GM19193 (cell line): Measurements from ENCODE around the gene ICE2.

Source experiments
- POLR2A ChIP-seq: IDR thresholded peaks from 4 replicates; pipeline ENCODE4 v1.6.1; 2011; ENCODE audit not compliant: insufficient read depth, insufficient read length; ENCODE audit errors: extremely low read depth

ICE2 gene

DNA sequence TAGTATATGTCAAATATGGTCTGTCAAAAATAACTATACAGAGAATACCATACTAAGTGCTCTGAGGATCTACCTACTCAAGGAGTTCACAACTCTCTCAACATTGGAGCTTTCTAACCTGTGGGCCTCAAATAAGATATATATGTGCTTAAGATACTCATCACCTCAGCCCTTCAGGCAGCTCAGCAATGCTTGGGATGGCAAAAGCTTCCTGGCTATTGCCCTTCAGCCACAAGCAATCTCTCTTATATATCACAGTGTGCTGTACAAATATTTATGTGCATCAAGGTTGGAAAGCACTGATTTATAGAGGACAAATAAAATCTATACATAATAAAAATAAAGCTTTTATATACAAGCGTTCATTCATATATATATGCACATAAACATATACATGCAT lies 40.3 kb downstream of the ICE2 start:
- no peak for TF ChIP-seq POLR2A

DNA sequence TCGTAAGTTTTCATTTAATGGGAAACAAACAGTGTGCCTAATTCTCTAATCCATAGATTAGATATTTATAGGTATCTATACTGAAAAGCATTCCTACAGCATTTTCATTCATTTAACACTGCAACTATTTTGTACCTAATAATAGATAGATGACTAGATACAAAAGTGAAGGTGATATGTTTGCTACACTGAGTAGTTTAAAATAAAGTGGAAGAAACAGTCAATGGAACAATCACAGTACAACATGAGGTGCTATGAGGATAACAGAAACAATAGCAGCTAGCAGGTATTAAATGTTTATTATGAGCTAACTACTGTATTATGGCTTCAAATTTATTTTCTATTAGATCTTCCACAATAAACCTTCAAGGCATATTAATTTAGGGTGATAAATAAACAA lies 50.0 kb downstream of the ICE2 start:
- no peak for TF ChIP-seq POLR2A

DNA sequence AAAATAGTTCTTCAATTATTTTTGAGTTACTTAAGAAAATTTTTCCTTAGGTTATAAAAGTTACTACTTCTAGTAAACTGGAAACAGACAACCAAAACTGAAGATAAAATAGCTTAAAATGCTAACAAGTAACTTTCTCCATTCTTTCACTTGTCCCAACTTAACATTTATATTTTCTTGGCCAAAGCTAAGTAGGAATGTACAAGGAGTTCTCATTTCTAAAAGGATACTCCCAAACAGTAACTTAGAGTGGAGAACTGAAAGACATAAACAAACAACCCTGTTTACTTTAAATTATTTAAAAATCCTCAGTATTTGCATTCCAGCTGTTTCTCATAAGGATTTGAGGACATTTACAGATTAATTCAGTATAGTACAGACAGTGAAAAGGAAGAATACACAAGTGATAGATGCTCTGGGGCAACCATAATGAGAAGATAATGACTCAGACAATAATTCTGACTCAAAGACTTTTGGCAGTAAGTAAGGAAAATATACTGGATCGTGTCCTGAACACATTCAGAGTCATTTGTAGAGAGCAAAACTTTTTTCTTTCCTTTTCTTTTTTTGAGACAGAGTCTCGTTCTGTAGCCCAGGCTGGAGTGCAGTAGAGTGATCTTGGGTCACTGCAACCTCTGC lies 52.0 kb downstream of the ICE2 start:
- no peak for TF ChIP-seq POLR2A

DNA sequence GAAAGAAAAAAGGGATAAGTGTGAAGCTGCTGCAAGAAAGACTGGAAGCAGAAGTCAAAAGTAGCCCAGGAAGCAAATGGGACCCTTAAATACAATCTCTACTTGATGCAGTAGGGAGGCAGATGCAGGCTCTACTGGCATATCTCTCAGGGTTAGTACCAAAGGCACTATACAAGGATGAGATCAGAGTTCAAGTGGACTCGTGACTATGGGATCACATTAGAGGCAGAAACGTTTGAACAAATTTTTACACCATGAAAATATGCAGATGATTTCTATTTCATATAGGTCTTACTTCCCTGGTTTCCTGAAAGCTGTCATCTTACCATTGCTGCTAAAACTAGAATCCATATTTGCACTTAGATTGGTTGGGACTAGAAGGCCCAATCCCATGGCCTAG lies 53.5 kb downstream of the ICE2 start:
- no peak for TF ChIP-seq POLR2A

DNA sequence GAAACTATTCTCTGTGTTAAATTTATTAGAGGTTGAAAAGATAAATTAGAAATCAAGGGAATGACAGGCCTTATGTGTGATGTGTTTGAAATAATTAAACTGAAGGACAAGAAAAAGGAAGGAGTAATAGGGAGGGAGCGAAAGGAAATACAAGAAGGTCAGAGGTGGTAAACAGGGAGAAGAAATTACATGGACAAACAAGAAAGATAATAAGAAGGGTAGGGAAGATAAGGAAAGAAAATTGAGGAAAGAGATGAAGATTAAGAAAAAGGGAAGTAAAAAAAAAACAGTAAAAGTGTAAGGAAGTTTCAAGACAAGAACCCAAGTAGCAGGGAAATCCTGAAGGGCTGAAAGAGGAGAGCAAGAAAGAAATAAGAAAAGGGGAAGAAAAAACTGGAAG lies 54.9 kb downstream of the ICE2 start:
- no peak for TF ChIP-seq POLR2A

DNA sequence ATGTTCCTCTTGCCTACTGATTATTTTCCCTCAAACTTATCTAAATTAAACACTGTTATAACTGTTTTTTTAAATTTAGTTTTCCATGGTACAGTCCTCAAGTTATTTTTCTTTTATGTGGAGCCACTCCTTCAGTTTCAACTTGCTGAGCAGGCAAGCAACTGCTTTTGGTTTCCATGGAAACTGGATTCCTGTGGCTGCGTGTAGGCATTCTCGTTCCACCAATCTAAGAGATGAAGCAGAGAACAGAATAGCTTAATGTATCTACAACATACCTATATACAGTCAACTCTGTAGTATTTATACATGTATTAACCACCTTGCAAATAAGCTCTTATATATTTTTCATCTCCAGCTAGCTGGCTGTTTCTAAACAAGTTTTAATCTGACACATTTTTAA lies 55.4 kb downstream of the ICE2 start:
- no peak for TF ChIP-seq POLR2A

DNA sequence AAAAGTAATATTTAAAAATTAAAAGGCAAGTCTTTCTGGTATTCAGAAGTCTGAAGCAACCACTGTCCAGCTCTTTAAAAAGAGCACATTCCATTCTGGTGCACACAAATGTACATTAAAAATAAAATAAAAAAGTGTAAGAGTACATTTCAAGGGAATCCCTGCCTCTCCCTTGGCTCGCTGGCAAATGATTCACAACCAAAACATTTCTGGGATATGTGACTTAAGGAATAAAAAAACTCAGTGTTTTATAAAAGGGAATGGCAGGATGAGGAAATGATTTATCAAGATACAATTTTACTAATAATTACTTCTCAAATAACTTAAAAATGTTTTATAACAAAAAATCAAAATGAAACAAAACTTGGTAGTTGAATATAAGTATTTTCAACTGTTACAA lies 57.4 kb downstream of the ICE2 start:
- TF ChIP-seq POLR2A, result no peak

DNA sequence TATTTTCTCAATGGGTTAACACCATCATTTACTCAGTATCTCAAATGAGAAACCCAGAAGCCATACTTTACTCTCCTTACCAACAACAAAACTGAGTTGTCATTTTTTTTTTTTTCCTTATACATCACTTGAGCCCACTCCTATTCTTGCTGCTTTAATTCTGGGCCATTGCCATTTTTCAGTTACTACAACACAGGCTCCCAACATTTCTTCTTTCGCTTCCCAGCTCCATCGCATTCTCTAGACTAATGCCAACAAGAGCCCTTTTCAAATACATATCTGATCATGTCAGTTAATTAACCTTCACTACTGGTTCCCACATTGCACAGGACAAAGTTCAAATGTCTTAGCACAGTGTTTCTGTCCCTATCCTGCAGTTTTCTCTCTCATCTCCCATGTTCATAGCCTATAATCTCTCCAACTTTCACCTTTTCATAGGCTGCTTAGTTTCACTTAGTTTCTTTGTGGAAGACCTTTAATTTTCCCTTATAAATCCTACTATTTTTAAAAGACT lies 58.7 kb downstream of the ICE2 start:
- TF ChIP-seq POLR2A, result no peak

DNA sequence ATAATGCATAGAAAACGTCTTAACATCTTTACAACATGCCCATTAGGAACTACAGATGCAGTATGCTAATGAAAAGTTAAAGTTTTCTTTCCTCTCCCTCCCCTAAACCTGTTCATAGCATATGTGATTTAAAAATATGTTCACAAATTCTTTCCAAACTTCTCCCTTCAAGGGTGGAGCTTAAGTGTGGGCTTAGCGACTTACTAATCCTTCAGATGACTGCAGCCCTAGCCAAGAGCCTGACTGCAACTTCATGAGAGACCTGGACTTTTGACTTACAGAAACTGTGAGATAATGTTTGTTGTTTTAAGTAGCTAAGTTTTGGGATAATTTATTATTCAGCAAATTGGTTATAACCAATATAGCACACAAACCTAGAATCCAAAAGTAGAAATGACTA lies 59.2 kb downstream of the ICE2 start:
- TF ChIP-seq POLR2A, result no peak

DNA sequence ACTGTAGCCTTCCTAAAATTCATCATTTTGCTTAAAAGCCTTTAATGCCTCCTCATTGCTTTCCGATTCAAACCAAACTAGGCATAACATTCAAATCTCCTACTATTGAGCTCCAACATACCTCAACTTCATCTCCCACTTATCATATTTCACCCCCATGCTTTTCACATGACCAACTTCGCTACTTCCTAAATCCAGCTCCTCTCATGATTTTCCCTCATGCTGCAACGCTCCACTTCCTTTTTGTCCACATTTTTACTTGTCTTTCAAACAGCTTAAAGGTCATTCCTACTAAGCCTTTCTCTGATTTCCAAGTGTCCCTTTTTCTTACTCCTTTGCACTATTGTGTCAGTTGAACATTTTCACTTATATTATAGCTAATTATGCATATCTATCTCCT lies 60.8 kb downstream of the ICE2 start:
- TF ChIP-seq POLR2A, result no peak

DNA sequence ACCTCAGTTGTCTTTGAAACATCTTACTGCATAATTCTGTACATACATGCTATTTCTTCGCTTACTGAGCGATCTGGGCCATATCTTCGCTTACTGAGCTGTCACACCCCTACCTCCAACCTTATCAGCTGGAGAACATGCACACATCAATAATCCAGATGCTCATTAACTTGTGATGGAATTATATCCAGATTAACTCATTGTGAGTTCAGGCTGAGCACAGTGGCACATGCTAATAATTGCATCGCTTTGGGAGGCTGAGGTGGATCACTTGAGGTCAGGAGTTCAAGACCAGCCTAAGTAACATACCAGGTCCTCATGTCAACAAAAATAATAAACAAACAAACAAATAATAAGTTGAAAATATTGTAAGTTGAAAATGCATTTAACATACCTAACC lies 61.8 kb downstream of the ICE2 start:
- no peak for TF ChIP-seq POLR2A

DNA sequence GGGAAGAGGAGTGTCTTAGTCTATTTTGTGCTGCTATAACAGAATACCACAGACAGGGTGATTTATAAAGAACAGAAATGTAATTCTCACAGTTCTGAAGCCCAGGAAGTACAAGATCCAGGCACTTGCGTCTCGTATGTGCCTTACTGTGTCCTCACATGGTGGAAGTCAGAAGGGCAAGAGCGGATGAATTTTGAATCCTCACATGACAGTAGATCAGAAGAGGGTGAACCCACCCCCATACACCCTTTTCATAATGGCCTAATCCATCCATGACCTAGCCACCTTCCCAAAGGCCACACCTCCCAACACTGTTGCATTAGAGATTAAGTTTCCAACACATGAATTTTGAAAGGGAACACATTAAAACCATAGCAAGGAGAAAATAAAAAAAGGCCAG lies 62.5 kb downstream of the ICE2 start:
- TF ChIP-seq POLR2A, result no peak

DNA sequence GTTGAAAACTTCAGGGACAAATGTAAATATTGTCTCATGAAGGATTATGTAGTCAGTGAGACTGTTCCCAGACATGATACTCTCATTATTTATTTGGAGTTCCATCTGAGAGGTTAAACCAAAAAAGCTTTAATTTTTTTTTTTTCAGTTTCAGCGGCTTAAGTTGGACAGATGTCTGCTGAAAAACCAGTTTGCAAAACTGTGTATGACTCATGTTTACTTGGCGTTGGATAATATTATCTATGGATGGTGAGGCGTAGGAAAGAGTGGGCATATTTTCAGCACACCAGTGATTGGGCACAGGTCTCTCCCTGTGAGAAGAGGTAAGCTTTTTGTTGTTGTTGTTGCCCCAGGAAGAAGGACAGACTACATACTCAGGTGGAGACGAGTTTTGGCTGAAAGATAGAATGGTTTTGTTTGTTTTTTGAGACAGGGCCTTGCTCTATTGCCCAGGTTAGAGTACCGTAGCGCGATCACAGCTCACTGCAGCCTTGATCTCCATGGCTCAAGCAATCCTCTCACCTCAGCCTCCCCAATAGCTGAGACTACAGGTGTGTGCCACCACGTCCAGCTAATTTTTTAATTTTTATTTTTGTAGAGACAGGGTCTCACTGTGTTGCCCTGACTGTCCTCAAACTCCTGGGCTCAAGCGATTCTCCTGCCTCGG lies 64.8 kb downstream of the ICE2 start:
- TF ChIP-seq POLR2A, result no peak

DNA sequence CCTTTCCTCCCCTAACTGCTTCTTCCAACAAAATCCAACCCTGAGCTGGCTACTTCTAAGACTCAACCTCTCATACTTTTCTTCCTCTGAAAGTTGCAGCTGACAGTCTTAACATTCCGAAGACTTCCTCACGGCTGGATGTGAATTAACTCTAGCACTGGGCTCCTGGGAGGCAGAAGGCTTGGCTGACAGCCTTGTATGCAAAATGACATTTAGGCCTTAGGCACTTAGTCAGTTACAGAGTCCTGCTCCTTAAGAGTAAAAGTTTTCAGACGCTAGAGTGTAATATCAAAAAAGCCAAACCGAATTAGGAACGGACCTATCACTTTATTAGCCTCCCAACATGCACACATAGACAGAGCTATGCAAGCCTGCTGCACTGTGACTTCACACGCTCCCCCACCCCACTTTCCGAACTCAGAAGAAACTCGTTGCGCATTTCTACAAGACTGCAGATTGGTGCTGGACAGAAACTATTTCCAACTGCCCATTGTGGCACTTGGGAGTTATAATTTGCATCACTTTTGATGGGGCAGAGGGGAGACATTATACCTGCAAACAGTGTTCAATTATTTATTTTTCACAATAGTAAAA lies 65.6 kb downstream of the ICE2 start:
- TF ChIP-seq POLR2A, result no peak

DNA sequence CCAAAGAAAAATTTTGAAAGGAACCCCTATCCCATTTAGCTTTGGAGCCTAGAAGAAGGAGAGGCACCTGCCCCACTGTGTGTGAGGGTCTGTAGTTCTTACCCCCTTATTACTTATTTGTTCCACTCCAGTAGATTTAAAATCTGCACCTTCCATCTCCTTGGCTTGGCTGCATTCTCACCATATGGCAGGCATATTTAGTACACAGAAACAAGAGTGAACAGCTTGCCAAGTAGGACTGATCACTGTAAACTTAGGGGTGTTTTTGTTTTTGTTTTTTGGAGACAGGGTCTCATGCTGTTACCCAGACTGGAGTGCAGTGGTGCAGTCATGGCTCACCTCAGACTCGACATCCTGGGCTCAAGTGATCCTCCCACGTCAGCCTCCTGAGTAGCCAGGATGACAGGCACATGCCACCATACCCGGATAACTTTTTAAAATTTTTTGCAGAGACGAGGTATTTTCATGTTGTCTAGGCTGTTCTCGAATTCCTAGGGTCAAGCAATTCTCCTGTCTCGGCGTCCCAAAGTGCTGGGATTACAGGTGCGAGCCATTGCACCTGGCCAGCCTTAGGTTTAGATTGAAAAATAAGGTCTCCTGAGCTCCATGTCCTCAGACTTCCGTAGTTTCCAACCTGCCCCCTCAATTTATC lies 67.0 kb downstream of the ICE2 start:
- no peak for TF ChIP-seq POLR2A
